ENCODE results near the gene NIPBL.
"Not testable (repeated sequence)": the region's sequence is repeated elsewhere in the genome, so short reads cannot be mapped to it uniquely, and the experiment has no call there.

NIPBL gene

GRCh38 chr5:37086466-37087173 lies 210.1 kb downstream of the NIPBL start:
- no peaks in the 10 kb centered on the region for H3K27me3 Mint-ChIP-seq (ENCODE audit: low read depth)
- H3K36me3 Mint-ChIP-seq (ENCODE audit: low read depth), result peaks cover 93% of the 10 kb centered on the region
- H3K4me1 Mint-ChIP-seq, result no peaks in the 10 kb centered on the region
- H3K4me3 Mint-ChIP-seq, result no peak overlapping the region
- no peak for TF ChIP-seq CTCF (IDR thresholded peaks at IDR 0.05; ENCODE audit: unreplicated experiment in 3 of 3)
- peaks cover 53% of the 10 kb centered on the region for H3K9me3 Mint-ChIP-seq
- H3K27ac Mint-ChIP-seq, result no peak overlapping the region

- H3K36me3 Mint-ChIP-seq (ENCODE audit: low read depth), result peaks cover 97% of the 10 kb centered on the region
- peaks cover 59% of the 10 kb centered on the region for H3K9me3 Mint-ChIP-seq
- H3K4me1 Mint-ChIP-seq, result no peaks in the 10 kb centered on the region
- H3K27me3 Mint-ChIP-seq (ENCODE audit: low read depth), result no peaks in the 10 kb centered on the region
- TF ChIP-seq CTCF (IDR thresholded peaks at IDR 0.05; ENCODE audit: unreplicated experiment in 3 of 3), result no peak
- H3K4me3 Mint-ChIP-seq, result no peak overlapping the region
- no peak overlapping the region for H3K27ac Mint-ChIP-seq
These were observed 211.4 kb downstream of the NIPBL start for GRCh38 chr5:37088009-37088408.

GRCh38 chr5:37090123-37090726 lies 213.7 kb downstream of the NIPBL start:
- H3K4me3 Mint-ChIP-seq, result no peak overlapping the region
- TF ChIP-seq CTCF (IDR thresholded peaks at IDR 0.05; ENCODE audit: unreplicated experiment in 3 of 3), result no peak

GRCh38 chr5:37090781-37091180 lies 214.2 kb downstream of the NIPBL start:
- H3K27ac Mint-ChIP-seq, result no peak overlapping the region

More at GRCh38 chr5:37090123-37090726, 213.7 kb downstream of the NIPBL start:
- no peaks in the 10 kb centered on the region for H3K4me1 Mint-ChIP-seq
- peaks cover 65% of the 10 kb centered on the region for H3K9me3 Mint-ChIP-seq
- H3K27ac Mint-ChIP-seq, result no peak overlapping the region
- H3K27me3 Mint-ChIP-seq (ENCODE audit: low read depth), result no peaks in the 10 kb centered on the region
- peaks cover 97% of the 10 kb centered on the region for H3K36me3 Mint-ChIP-seq (ENCODE audit: low read depth)

GRCh38 chr5:37093795-37094194 lies 217.2 kb downstream of the NIPBL start:
- not testable (repeated sequence) for H3K27me3 Mint-ChIP-seq (ENCODE audit: low read depth); H3K4me3 Mint-ChIP-seq; H3K27ac Mint-ChIP-seq; H3K4me1 Mint-ChIP-seq
- H3K36me3 Mint-ChIP-seq (ENCODE audit: low read depth), result peaks cover 96% of the 10 kb centered on the region
- H3K9me3 Mint-ChIP-seq, result peaks cover 73% of the 10 kb centered on the region

More at GRCh38 chr5:37090781-37091180, 214.2 kb downstream of the NIPBL start:
- H3K4me1 Mint-ChIP-seq, result no peaks in the 10 kb centered on the region
- no peak overlapping the region for H3K4me3 Mint-ChIP-seq
- H3K36me3 Mint-ChIP-seq (ENCODE audit: low read depth), result peaks cover 97% of the 10 kb centered on the region
- no peaks in the 10 kb centered on the region for H3K27me3 Mint-ChIP-seq (ENCODE audit: low read depth)
- no peak for TF ChIP-seq CTCF (IDR thresholded peaks at IDR 0.05; ENCODE audit: unreplicated experiment in 3 of 3)
- peaks cover 64% of the 10 kb centered on the region for H3K9me3 Mint-ChIP-seq

GRCh38 chr5:37099267-37099666 lies 222.7 kb downstream of the NIPBL start:
- H3K27ac Mint-ChIP-seq; H3K4me1 Mint-ChIP-seq; H3K27me3 Mint-ChIP-seq (ENCODE audit: low read depth); H3K4me3 Mint-ChIP-seq: not testable (repeated sequence)
- Mint-ChIP-seq H3K9me3 (peaks cover 91% of the 10 kb centered on the region), H3K36me3 (ENCODE audit: low read depth) (peaks cover 99% of the 10 kb centered on the region)

- Mint-ChIP-seq H3K4me1 (no peaks in the 10 kb centered on the region), H3K4me3 (no peak overlapping the region), H3K9me3 (peaks cover 57% of the 10 kb centered on the region), H3K27me3 (ENCODE audit: low read depth) (no peaks in the 10 kb centered on the region), H3K27ac (no peak overlapping the region), H3K36me3 (ENCODE audit: low read depth) (peaks cover 99% of the 10 kb centered on the region)
- TF ChIP-seq CTCF (IDR thresholded peaks at IDR 0.05; ENCODE audit: unreplicated experiment in 3 of 3), result no peak
These were observed 226.7 kb downstream of the NIPBL start for GRCh38 chr5:37103302-37103701.

All from nephron (organoid).